Left cardiac atrium (tissue), 4 donors: Measurements from ENCODE around the gene SOX21. TPM values are rescaled to one million over a fixed set of nuclear protein-coding genes. Genes with fewer than 3 reads are reported as not detected.
A peak's percentile ranks its signal among the peaks of the same experiment; 100 is the strongest.

ENCODE experiments used
- ATAC-seq, 2 donors: fragments of 200-7000 bp; cut with Tn5 transposase; one replicate each; pipeline ENCODE4 v1.9.1; 2020; ENCODE audit warnings: mild to moderate bottlenecking in 2 of 2, moderate library complexity in 2 of 2
- DNase-seq: peaks from one replicate; pipeline ENCODE4 v3.0.0-alpha.2; 2020
- intact Hi-C, 2 donors: fragments of 100-400 bp; cut with DNase I; formaldehyde crosslinking; loops; one replicate each; pipeline versions ENCODE4 v1.14.1 to v1.15.1; 2022 to 2023
- total RNA-seq, 2 donors: library from RNA; stranded (reverse); fragmentation: NEBNext Ultra II Directional; extraction: Animal tissue kit (Norgen Biotek cat#: 25700); gene quantifications; one replicate each; pipeline ENCODE4 v1.2.1, GENCODE V29; 2021
- donor health status: DM: no; HTN: yes; CAD: no.
- donor health status: DM: no; HTN: yes; CAD: no; lungs with severe emphysema.
- donor health status: DM: yes; HTN: yes; CAD: no.
- donor health status: Dilated cardiomyopathy.

Gene SOX21
- total RNA-seq, 2 donors from 2014 or later: not detected

DNA sequence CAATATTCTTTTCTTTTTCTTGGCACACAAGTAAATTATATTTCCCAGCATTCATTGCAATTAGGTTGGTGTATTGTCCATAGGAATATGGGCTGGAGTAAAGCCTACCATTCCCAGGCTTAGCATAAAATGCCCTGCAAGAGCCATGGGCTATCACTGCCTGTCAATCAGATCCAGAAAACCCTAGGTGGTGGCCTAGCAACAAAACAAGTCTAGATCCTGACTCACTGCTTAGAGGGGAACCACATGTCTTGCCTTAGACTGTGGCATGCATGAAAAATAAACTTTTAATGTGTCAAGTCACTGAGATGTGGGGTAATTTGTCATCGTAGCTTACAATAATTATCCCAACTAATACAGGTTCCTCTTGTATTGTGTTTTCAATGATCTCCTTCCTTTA, 16.2 kb downstream of the SOX21 start:
- ATAC-seq: no peak
- intact Hi-C loops: no loop called here
- no peak for DNase-seq

DNA sequence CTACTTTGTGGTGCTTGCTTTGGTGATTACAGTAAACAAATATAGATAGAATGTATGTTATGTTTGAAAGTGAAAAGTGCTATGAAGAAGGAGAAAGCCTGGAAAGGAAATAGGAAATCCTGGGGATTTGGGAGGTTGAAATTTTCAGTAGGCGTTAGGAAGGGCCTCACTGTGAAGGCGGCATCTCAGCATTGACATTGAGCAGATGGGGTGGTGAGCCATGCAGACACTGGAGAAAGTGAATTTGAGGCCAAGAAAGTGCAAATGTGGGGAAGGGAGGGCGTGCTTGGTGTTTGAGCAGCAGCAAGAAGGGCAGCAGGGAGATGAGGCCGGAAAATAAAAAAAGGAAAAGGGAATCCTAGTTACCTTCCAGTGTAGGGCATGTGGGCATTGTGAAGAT, 20.3 kb downstream of the SOX21 start:
- intact Hi-C loops: no loop called here
- ATAC-seq: no peak
- DNase-seq: no peak

DNA sequence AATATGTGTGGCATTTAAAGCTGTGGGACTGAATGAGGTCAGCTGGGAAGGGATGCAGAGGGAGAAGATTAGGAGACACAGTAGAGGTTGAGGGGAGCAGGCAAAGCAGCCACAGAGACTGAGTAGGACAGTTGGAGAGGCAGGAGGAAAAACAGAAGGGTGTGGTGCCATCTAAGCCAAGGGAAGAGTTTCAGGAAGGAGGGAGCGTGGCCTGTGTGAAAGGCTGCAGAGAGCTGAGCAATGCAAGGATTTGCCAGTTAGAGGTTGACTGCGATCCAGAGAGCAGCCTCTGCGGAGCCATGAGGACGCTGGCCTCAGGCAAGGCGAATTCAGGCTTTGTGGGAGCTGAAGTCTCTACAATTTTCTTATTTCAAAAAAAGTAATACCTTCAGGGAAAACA, 28.9 kb downstream of the SOX21 start:
- intact Hi-C loops: no loop called here
- ATAC-seq (no peak), DNase-seq (no peak)

DNA sequence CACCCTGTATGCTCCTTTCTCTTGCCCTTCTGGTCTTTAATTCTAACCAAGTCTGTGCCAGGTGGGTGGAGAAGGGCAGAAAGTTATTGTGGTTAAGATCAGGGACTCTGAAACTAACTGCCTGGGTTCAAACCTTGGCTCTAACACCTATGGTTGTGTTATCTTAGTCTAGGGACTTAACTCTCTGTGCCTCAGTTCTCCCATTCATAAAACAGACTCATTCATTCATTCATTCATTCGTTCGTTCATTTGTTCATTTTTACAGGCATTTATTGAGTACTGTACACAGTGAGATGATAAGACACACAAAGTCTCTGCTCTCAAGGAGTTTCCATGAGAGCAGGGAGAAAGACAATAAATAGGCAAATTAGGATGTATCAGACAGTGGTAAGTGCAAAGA, 30.1 kb downstream of the SOX21 start:
- DNase-seq: no peak
- intact Hi-C loops: no loop called here
- ATAC-seq: no peak

DNA sequence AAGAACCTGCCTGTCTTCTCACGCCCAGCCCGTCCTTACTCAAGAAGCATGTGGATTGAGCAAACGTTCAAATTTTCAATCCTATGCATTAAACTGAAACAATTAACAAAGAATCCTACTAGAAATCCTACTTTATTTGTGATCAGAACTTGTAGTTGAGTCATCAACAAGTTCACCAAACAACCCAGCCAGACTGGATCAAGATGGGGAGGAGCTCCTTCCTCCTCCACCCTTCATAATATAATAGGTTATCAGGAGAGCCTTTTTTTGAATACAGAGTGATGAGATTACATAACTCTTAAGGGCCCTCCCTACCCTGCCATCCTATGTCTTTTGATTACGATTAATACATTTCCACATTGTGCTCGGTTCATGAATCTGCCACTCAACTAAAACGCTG, 32.7 kb downstream of the SOX21 start:
- DNase-seq (no peak), ATAC-seq (no peak)
- intact Hi-C loops: no loop called here

DNA sequence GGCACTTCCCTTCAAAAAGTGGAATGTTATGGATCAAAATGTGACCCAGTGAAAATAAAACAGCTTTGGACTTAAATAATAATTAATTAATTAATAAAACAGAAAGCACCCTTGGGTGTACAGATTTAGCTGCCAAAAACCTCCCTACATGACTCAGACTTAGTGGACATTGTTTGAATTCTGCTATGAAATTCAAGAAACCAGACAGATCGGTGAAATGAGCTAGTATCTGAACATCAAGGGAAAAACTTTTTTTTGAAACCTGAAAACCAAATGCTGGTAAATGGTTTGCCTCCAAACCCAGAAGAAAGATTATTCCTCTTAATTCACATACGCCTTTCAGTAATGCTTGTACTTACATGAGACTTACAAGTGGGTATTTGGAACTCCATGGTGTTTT, 33.5 kb downstream of the SOX21 start:
- no peak for DNase-seq
- ATAC-seq: no peak

DNA sequence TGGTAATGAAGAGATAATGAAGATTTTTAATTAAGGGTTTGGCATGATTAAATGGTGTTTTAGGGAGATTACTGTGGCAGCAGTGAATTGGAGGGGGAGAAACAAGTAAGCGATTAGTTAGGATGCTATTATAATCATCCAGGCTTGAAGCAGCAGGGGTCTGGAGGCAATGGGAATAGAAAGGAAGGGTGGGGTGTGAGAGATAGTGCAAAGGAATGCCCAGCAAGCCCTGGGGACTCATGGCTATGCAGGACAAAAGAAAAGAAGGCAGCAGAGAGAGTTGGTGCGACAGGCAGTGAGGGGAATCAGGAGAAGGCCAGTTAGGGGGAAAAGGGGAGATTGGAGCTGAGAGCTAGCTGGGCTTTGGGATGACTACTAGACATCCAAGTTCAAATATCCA, 34.5 kb downstream of the SOX21 start:
- DNase-seq (no peak), ATAC-seq (no peak)
- intact Hi-C loops: no loop called here

More for the DNA sequence above, 33.5 kb downstream of the SOX21 start:
- intact Hi-C loops: no loop called here

DNA sequence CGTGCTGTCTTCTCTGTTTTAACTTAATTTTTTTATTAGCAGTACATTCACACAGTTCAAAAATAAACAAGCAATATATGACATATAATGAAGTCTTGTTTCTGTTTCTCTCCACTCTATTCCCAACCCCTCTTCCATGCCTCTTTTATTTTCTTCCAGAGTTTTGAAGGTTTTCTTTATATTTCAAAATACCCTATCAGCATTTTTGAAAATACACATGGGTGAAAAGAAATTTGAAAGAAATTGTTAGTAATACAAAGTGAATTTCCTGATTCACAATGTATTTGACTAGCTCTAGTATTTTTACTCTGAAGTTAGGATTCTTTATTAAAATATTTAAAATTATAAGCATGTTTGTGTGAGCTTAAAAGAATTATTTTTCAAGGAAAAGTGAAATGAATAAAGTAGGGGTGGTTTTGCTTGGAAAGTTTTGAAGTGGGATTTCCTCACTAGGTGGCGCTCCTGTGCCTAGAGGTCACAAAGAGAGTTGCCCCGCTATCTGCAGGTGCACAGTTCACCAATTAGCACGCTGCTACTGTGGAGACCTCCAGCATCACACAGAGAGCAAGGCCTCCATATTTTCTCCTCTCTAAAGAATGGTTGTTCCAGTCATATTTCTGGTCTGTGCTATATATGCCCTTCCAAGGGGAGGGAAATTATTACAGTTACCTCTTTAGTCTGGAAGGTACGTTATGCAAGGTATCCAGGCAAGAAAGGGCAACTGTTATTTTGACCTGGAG, 37.6 kb downstream of the SOX21 start:
- intact Hi-C loops: no loop called here
- ATAC-seq (no peak), DNase-seq (peak; percentile 43)

DNA sequence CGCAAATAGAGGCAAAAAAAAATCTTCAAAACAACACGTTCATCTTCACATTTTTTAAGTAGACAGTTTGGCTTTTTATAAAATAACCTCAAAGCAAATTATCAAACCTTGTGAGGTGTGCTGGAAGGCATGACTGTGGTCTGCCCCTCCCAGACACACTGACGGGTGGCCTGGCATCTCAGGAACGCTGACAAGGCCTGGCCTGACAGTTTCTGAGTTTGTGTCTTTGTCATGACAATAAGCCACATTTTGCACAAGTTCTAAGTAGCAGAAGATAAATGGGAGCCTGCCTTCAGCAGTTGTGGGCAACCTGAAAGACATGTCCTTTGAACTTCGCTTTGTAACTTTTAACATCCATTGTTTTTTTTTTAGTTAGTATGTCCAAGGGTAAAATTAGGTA, 38.5 kb downstream of the SOX21 start:
- ATAC-seq (no peak), DNase-seq (no peak)
- intact Hi-C loops: no loop called here

DNA sequence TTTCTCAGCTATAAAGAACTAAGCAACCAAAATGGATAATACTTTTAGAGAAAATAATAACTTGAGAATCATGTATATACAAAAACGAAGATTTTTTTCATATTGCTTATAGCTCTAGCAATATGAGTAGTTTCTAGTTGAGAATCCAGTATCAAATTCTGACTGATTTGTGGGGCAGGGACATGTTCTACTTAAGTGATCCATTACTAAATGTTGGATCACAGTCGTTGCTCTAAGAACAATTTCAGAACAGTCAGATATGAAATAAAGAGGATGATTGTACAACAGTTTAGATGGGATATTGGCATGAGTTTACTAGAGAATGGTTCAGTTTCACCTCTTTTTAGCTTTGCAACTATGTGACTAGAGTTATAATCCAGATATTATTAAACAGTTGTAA, 39.9 kb downstream of the SOX21 start:
- intact Hi-C loops: no loop called here
- no peak for DNase-seq
- ATAC-seq: no peak

DNA sequence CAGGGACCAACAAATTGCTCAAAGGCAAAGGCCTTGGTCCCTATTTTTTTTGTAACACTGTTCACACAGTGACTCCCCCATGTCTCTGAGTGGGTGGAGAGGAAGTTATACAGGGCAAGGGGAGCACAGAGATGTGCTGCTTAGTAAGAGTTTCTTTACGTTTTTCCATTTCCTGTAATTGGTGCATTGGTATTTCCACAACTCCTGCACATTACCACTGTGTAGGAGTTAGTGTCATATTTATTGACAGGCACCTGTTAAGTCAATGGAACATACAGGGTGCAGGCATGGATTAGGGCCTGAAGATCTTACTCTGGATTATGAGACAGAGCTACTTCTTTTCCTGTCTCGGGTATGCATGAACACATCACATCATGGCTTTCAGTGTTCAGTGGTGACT, 45.2 kb downstream of the SOX21 start:
- ATAC-seq (no peak), DNase-seq (no peak)
- intact Hi-C loops: no loop called here

DNA sequence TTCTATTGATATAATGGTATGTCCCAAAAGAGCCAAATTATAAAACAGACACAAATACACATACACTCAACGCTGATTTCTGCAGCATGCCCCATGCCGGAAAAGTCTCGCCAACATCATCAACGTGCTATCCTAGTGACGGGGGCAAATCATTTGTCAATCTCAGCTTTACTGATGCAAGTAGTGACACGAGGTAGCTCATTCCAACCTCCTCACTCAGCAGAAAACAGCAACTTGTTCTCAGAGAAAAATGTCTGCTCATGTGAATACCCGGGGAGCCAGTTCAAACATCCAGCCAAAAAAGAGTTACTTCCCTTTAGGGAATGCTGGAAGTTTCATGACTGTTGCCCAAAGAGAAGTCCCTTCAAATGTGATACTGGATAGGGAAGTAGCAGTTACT, 46.3 kb downstream of the SOX21 start:
- no peak for ATAC-seq
- no peak for DNase-seq
- intact Hi-C loops: no loop called here

DNA sequence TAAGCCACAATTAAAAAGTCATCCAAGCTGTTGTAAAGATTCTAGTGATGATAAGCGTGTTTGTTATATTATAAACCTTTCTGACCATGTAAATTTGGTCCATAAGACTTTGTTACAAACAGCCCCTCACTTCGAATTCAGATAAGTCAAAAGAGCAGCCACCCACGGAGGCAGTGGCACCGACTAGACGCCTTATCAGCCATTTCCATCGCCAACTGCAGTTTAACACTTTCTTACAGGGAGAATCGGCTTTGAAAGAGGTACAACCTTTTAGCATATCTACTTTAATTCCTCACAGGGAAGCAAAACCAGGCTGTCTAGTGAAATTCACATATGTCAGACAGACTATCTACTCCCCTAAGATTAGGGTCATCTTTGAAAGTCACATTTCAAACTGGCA, 47.5 kb downstream of the SOX21 start:
- intact Hi-C loops: no loop called here
- no peak for ATAC-seq
- no peak for DNase-seq

DNA sequence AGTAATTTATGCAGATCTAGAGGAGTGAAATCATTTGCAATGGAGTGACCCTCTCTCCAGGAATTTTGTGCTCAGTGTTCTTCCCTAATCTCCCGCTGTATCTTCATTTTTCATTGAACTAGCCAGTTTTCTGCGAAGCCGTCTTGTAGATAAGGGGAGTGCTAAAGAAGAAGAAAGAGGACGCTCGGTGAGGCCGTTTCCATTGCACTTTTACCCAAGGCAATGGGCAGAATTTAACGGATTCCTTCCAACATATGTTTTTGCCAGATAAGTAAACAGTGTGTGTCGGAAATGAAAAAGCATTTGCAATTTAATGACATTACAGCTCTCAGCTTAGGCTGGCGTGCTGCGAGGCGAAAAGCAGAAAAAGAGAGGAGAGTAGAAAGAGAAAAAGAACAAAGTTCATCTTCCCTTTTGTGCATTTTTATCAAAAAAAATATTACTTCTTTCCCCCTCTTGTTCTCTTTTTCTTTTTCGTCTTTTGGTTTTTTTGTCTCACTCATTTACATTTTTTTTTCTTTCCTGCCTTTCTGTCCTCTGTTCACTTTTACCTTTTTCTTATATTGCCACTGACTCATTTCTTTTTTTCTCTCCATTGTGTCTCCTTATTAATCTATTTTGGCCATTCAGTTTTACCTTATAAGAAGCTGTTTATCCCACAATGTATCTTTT, 49.9 kb downstream of the SOX21 start:
- intact Hi-C loops: no loop called here
- ATAC-seq: no peak
- DNase-seq: no peak

DNA sequence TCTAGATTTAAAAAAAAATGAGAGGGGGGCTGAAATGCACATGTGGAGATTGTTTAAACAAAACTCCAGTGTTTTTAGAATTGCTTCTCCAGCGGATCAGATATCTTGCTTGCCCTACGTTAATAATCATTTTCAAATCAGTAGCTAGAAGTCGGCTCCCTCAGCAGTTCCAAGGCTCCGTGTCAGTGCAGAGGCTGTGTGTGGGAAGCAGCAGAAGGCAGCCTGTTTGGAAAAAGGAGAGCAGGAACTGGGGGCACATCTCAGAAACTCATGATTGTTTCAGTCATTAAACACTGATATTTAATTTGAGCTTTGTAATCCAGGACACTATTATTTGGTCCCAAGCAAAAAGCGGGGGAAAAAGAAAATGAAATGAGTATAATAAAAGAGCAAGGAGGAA, 50.9 kb downstream of the SOX21 start:
- no peak for ATAC-seq
- DNase-seq: no peak
- intact Hi-C loops: no loop called here

DNA sequence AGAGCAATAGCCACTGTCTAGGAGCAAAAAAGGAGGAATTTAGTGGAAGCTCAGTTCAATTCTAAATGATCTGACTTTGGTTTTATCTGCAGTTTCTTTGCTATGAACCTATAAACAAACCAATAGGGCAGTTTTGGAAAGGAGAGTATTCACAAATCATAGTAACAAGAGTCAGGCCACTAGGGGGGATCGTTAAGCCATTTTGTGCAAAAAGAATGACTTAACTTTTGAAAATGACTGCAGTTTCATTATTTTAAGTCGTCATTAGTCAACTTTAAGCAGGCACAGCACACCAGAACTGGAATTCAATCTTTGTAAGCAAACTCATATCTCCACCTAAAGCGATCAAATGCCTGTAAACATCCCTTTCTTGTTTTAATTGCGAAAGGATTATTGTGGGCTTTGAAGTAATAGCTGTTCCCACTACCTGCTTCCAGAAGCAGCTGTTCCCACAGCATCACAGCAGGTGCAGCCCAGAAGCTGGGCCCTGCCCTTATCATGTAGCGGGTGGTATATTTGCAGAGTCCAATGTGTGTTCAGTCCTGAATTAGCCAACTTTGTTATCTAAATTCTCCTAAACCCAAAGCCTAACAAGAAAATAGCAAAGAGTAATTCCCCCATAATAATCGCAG, 51.5 kb downstream of the SOX21 start:
- no peak for ATAC-seq
- intact Hi-C loops: no loop called here
- no peak for DNase-seq

Other genes starting within 250 kb of the SOX21 start
- gene DCT, start 232.9 kb downstream of the SOX21 start, total RNA-seq: under 1 TPM; 0.09 to 0.26 TPM
- gene TGDS, start 116.4 kb downstream of the SOX21 start, total RNA-seq: 1 to 10 TPM; 4.8 to 6.0 TPM
- gene GPR180, start 110.7 kb downstream of the SOX21 start, total RNA-seq: 1 to 10 TPM; 4.9 TPM